A673 (cell line): Measurements from ENCODE around the gene SPNS3.

Experiments used
- CTCF ChIP-seq: fragments of 300-800, 200-600 bp; sonication (generic); conservative IDR thresholded peaks from 2 replicates; pipeline ENCODE4 v1.5.1; 2017; ENCODE audit warnings: low read depth, mild to moderate bottlenecking, antibody characterized with exemption, low read length, moderate library complexity, mixed read lengths
- EZH2 ChIP-seq: fragments of 200-600 bp; sonication (generic); IDR thresholded peaks from 2 replicates; pipeline ENCODE4 v1.6.1; 2017; ENCODE audit warnings: borderline replicate concordance, low read depth, mild to moderate bottlenecking, mixed read lengths, antibody characterized with exemption, low read length; ENCODE audit not compliant: poor library complexity, severe bottlenecking

GRCh38 chr17:4476017-4476416 is 42.3 kb downstream of the SPNS3 start:
- TF ChIP-seq CTCF (no peak), EZH2 (no peak)
